GM19438 (cell line): ENCODE data around the gene ZNF423.

Source experiments
- ATAC-seq: cut with Tn5 transposase; IDR thresholded peaks from one replicate; pipeline ENCODE4 v1.9.1; 2021; ENCODE audit warnings: low read depth; ENCODE audit not compliant: unreplicated experiment

ZNF423 gene

DNA sequence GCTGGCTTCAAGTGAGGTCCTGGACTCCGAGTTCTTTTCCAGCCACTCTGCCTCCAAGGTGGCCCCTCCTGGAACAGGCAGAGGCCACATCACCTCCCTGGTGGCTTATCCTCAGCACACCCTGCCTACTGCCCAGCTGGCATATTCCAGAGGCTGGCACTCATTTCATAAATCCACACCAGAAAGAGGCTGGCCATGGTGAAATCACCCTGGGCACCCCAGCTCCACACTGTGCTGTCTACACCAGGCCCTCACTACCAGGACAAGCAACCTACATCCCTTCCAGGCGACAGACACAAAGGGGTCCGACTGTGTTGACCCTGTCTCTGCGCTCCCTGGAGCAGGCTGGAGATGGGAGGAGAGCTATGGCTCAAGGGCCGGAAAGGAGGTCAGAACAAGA, 382.1 kb downstream of the ZNF423 start:
- ATAC-seq: no peak

GRCh38 chr16:49473131-49473530, 382.8 kb downstream of the ZNF423 start:
- ATAC-seq: no peak

DNA sequence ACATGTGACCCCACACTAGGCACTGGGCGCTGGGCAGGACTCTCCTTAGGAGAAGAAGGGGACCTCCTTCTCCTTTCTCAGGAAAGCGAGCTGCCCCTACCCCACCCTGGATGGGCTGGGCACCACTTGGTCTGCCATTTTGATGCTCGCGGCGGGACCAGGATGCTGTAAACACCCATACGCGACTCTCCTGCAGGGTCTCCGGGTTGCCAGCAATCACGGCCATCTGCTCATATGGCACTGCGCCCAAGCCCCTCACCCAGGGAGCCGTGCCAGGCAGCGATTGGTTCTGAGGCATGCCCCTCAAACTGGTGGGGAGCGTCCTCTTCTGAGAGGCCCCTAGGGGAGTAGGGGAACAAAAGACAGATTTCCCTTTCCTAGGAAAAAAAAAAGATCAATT, 383.3 kb downstream of the ZNF423 start:
- no peak for ATAC-seq

GRCh38 chr16:49471038-49471727, 384.7 kb downstream of the ZNF423 start:
- ATAC-seq: no peak

DNA sequence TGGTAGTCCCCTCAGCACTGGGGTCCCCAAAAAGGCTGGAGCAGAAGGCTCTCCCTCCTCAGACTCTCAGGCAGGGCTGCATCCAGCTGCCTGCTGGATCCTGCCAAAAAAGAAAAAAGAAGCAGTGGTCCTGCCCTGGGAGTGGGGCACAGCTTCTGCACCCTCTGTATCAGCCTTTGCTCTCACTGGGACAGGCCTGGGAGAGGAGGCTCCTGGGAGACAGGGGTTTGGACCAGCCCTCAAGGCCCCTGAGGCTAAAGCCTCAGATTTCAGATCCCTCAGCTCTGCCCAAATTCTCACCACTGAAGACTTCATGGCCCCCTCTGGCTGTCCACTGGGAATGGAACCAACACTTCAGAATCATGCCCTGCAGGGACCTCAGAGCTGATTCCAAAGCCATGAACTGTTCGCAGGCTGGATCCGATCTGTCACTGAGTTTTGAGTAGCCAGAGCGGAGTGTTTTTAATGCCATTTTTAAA, 385.4 kb downstream of the ZNF423 start:
- no peak for ATAC-seq

DNA sequence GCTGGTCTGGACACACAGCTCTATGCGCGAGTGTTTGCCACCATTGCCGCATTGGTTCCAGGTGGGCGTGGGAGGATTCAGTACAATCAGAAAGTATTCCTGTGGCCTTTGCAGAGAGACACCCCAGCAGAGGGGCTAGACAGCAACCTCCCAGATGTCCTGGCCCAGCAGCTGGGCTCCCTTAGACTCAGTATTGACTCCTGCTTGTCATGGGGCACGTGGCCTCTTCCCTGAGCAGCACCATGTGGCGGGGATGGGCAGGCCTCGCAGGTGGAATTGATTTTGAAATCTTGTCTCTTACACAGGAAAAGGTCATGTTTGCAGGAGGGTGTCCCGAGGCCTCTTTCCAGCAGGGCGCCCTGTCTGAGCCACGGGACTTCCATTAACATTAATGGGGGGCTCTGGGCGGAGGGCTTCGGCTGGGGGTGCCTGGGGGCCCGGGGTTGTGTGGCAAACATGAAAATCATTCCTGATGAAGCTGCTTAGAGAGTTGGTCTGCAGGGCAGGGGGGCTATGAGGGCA, 385.9 kb downstream of the ZNF423 start:
- ATAC-seq: no peak

GRCh38 chr16:49469311-49469670, 386.6 kb downstream of the ZNF423 start:
- ATAC-seq: no peak

- no peak for ATAC-seq
Measured at GRCh38 chr16:49468611-49469310, 387.2 kb downstream of the ZNF423 start.

GRCh38 chr16:49467540-49468372, 388.2 kb downstream of the ZNF423 start:
- no peak for ATAC-seq

- no peak for ATAC-seq
Measured at GRCh38 chr16:49466881-49467280, 389.0 kb downstream of the ZNF423 start.

GRCh38 chr16:49466529-49466831, 389.4 kb downstream of the ZNF423 start:
- no peak for ATAC-seq

GRCh38 chr16:49465661-49466528, 390.0 kb downstream of the ZNF423 start:
- no peak for ATAC-seq

DNA sequence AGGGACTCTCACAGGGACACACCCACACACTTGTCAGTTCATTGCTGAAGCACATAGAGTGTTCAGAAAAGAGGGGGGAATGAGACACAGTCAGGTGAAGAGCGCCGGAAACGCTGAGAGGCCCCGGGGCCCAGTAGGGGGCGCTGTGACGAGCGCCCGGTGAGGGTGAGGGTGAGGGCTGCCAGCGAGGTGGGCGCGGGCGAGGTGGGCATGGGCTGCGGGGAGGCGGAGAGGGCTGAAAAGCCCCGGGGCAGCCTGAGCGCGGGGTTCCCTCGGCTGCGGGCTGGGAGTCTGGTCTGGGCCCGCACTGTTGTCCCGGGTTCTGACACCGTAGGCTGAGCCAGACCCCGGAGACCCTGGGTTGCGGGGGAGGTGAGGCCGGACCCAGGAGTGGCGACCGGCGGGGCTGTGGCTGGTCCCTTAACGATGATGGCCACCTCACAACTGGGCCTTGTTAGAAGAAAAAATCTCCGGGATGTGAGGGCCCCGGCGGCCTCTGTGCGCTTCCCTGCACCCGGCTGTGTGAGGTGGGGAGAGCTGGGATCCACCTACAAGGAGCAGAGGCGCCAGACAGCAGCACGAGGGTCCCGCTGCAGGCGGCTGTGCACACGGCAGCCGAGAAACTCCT, 390.9 kb downstream of the ZNF423 start:
- ATAC-seq: no peak

DNA sequence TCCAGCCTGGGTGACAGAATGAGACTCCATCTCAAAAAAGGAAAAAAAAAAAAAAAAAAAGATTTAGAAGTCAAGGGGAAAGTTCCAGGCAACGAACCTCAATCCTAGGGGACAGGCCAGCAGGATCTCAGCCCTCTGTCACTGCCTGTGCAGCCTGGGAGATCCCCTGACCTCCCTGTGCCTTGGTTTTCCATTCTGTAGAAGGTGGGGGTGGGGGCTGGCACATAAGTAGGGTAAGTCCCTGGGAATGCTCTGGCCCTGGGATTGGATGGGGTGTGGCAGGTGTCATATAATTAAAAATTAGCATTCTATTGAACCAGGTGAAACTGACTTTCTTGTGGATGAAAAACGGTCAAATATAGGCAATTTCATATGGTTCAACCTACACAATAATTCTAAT, 391.8 kb downstream of the ZNF423 start:
- ATAC-seq: no peak

- peak; percentile 79 for ATAC-seq
Measured at GRCh38 chr16:49463529-49463928, 392.4 kb downstream of the ZNF423 start.

- no peak for ATAC-seq
Measured at GRCh38 chr16:49462989-49463371, 392.9 kb downstream of the ZNF423 start.

DNA sequence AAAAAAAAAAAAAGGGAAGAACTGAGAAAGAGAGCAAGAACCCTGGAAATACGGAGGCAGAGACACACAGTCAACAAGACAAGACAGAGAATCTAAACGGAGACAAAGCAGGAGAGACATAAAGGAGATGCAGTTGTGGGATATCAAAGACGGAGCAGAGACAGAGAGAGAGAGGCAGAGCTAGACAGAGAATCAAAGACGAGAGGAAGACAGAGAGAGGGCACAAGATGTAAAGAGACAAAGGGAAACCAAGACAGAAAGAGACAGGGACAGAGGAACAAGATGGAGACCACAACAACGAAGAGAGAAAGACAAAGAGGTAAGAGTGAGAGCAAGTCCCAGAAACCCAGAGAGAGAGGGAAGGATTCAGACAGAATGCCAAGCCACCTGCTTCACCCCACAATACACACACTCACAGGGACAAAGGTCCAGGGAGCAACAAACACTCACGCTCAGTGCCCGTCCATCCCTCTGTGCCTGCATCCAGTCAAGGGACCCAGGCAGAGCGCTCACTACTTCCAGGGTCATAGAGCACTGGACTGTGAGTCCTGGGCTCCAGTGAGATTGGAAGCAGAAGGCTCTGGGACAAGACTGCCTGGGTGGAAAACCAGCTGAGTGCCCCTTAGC, 393.4 kb downstream of the ZNF423 start:
- no peak for ATAC-seq

GRCh38 chr16:49461517-49461951, 394.4 kb downstream of the ZNF423 start:
- no peak for ATAC-seq

DNA sequence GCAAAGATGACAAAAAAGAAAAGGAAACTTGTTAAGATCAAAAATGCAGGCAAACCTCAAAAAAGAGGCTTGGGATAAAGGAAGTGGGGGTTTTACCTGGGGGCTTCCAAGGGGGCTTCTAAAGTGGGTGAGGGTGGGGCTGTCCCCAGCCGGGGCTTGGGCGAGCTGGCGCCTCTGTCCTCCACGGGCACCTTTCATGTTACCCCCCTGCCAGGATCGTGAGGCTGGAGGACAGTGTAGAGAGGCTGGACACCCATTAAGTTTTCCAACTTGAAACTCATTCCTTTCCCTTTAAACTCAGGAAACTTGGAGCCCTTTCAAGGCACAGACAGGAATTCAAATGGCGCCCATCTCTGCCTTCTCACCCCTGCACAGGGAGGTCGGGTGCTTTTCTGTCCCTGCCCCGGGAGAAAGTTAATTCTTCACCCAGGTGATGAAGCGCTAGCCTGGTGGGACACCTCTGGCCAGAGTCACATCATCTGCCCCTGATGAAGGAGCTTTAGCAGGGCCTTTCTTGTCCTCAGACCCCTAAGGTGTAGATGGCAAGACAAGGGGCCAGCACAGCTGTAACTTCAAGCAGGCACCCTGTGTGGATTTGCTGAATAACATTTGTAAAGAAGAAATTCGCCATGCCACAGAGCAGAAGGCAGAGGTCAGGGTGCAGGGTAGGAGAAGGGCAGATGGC, 395.0 kb downstream of the ZNF423 start:
- ATAC-seq: no peak
